Retina (tissue), 1 donor: ENCODE measurements around the gene COMMD10.
"Not testable (repeated sequence)": the region's sequence is repeated elsewhere in the genome, so short reads cannot be mapped to it uniquely, and the experiment has no call there.

Experiments
- DNase-seq: peaks from one replicate; pipeline ENCODE4 v3.0.0-alpha.2; 2016

The COMMD10 gene

DNA sequence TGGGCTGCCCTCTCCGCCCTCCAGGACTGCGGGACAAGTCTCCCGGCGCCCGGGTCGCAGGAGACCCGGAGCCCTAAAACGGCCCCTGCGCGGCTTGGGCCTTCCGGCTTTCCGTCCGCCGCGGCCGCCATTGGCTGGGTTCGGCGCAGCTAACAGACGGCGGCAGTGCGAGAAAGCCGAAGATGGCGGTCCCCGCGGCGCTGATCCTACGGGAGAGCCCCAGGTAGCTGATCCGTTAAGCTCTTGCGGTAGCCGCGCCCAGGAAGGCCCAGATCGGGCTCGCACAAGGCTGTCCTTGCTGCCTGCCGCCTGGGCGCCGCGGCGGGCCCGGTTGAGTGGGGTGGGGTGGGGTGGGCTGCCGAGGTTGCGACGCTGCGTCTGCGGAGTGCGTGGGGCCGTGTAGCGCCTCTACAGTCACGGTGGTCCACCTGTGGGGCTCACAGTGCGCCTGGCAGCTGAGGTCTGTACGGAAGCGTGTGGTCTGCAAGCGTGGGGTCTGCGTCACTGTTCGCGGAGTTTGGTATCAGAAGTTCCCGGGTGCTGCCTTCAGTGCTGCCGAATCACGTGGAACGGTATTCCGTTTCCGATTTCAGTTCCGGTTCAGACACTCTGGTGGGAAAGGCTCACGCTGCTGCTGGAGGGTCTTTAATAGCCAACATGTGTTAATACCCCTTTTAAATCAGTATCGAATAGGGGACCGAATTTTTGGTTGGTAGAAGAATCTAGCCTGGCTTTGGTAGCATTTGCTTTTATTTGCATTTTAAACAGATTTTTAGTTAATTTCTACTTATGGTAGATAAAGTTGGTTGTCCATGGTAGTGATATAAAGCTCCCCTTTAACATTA, at the start of gene COMMD10:
Gene COMMD10, plus strand, starts transcription at position 155 of the 845 bp plus-strand sequence.
- DNase-seq: peak; percentile 93

DNA sequence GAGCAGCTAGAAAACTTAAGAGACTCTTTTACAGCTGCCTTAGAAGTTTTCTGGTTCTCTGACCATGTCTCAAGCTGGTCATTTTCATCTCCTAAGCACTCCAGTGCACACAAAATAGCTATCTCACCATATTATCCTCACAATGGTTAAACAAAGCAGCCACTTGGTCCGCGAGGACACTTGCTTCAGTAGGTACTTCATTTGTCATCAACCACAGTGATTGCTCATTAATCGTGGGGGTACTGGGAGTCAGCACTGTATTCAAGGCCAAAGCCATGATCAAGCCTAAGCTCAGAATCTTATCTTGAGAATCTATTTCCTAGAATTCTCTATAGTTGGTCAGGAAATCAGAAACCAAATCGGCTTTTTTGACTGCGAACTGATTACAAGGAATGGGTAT, 49.7 kb upstream of the COMMD10 start:
- no peak for DNase-seq

DNA sequence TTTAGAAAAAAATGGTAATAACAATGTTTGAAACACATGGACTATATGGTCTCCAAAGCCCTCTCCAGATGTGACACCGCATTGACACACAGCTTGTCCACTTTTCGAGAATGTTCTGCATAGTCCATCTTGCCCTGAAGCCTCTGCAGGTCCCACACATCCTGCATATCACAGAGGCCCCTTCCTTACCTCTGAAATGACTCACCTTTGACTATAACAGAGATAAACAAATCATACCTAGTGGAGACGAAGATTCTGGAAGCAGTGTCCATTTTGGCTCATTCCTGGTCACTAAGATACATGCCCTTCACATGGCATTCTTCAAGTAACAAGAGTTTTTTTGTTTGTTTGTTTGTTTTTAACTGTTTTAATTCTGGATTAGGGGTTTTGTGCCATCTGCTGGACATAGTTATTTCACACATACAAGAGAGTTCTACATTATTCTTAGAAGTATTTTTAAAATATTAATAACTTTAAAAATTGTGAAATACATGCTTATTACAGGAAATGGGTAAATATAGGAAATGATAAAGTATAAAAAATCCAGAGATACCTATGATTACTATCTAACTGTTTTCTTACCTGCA, 47.5 kb upstream of the COMMD10 start:
- no peak for DNase-seq

DNA sequence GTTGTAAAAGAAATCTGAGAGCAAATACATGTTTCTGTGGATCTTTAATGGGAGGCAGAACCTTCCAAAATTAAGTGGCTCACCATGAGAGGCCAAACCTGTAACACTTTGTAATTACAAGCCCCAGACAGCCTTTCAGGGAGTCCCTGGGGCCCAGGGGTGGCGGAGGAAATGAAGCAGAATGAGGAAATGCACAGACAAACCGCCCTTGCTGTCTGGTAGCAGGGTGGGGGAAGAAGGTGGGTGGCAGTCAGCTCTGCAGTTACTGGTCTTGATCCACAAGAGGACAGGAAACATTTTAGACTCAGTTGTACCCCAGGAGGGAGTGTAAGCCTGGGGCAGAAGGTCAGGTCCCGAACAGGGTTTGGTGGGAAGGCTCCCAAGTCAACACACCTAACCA, 46.0 kb upstream of the COMMD10 start:
- no peak for DNase-seq

DNA sequence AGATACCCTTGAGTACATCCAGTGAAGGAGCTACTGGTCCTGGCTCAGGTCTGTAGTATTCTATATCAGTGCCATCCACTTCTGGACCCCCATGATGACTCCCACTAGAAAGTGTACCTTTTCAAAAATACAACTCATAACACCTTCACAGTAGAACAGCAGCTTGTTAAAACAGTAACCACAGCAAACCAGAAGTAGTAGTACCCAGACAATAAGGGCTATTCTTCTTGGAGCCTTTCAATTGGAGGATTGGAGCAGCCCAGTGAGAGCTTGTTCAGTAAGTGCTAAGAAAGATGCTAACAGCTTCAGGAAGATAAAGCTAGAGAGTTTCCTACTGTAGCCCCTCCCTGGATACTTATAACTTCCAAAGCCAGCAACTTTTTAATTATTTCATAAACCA, 42.5 kb upstream of the COMMD10 start:
- no peak for DNase-seq

DNA sequence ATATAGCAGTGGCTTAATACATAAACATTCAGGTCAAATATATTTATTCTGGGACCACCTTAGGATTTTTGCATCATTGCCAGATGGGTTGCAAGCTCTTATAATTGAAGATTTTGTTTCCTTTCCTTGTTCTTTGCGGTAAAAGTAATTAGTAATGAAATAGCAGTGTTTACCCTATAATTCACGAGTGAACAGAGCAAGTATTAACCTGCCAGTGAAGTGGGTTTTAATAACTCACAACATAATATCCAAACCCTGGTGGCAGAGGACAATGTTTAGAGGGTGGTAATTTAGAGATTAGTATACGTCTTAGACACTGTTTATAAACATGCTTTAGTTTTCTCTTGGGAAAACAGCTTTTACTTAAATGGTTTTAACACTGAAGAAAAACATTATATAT, 40.8 kb upstream of the COMMD10 start:
- DNase-seq: no peak

DNA sequence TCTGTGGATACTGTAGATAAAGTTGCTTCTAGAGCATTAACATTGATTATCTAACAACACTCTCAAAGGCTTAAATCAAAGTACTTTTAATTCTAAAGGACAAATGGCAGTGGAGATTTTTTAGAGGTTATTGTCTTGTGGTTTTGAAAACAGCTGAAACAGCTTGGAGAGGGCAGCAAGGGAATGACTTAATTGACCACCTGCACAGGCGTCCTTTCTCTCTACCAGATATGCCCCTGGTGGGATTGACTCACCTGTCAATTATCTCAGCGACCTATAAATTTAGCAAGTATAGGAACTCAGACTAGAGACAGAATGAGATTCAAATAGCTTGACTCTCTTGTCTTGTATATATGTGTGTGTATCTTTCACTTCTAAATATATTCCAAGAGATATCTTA, 39.0 kb upstream of the COMMD10 start:
- DNase-seq: no peak

DNA sequence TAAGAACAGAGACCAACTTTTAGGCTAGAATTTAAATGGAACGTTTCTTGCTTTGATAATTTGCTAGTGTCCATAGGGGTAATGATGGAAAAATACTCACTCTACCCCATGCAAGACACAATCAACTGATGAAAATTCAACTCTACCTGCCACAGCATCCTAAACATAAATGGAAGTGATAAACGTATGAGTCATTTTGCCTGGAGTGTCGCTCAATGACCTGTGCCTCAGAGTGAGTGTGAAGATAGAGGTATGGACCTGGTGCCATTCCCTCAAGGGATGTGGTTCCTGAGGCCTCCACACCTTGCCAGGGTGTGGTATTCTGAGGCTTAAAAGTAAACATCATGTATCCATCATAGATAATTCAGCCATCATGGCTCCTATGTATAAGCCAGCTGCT, 38.6 kb upstream of the COMMD10 start:
- DNase-seq: no peak

DNA sequence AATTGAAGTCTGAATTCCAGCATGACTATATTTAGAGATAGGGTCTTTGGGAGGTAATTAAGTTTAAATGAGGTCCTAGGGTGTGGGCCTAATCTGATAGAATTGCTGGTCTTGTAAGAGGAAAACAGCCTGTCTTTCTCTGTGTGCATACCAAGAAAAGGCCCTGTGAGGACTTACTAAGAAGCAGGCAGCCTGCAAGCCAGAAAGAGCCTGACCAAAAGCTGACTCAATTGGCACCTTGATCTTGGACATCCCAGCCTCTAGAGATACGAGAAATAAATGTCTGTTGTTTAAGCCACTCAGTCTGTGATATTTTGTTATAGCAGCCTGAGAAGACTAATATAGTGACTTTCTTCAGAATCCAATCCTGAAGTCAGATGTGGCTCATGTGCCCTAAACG, 38.0 kb upstream of the COMMD10 start:
- no peak for DNase-seq

DNA sequence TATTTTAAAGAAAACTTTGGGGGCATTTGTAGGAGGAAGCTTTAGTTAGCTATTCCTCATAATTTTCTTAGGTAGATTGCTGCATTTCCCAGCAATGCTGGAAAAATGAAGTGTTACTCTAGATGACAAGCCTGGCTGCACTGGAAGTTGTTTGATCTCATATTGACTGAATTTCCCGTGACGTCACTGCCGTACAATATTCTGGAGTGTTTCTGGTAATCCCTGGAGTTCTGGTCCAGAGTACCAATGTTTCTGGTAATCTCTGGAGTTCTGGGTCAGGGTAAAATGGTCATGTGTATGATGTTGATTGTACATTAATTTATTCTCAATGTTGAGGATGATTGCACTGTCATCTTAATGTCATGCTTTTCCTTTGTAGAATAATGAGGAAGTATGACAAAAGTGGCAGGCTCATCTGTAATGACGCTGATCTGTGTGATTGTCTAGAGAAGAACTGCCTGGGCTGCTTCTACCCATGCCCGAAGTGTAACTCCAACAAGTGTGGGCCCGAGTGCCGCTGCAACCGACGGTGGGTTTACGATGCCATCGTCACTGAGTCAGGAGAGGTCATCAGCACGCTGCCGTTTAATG, 26.4 kb upstream of the COMMD10 start:
- no peak for DNase-seq

DNA sequence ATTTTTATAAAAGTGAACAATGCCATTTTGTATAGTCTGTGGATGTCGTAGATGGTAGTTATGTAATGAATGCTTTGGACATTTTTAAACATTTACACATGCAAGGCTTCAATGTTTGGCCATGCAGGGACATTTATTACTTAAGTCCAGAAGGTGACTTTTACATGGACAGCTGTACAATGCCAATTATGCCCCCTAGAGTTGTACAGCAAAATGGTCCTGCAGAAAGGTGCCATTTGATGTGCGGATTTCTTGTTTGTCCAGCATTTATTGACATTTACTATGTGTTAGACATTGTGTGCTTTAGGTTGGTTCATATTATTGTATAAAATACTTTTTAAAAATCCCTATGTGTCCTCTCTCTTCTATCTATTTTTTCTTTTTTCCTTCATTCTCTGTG, 22.5 kb upstream of the COMMD10 start:
- no peak for DNase-seq

DNA sequence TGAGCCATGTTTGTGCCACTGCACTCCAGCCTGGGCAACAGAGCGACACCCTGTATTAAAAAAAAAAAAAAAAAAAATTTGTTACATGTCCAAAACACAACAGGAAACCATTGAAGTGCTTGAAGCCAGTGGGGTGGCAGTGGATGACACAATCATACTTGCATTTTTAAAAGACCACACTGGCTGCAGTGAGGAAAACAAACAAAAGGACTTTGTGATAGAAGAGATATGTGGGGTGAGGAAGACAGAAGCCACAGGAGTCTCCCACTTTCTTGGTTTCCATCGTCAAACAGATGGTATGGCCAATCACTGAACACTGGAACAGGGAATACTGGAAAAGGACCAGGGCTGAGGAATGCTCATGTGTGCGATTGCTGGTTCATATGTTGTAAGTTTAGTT, 20.9 kb upstream of the COMMD10 start:
- no peak for DNase-seq

DNA sequence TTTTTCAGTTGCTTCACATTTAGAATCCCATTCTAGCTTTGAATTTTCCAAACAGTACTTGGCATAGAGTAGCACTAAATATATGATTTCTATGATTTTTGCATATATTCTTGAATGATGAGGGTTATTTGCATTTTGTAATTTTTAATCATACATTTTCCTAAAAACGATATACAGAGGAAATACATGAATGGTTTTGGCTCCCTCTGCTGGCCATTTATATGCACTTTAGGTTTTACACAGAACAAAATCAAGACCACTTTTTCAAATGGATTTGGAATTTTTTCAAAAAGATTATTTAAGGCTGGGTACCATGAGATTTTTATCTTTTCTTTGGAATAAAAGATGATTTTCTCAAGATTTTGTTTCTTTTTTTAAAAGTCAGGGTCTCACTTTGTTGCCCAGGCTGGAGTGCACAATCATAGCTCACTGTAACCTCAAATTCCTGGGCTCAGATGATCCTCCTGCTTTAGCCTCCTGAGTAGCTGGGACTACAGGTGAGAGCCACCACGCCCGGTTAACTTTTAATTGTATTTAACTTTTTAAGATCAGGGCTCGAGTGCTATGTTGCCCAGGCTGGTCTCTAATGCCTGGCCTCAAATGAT, 16.7 kb upstream of the COMMD10 start:
- DNase-seq: peak; percentile 24

DNA sequence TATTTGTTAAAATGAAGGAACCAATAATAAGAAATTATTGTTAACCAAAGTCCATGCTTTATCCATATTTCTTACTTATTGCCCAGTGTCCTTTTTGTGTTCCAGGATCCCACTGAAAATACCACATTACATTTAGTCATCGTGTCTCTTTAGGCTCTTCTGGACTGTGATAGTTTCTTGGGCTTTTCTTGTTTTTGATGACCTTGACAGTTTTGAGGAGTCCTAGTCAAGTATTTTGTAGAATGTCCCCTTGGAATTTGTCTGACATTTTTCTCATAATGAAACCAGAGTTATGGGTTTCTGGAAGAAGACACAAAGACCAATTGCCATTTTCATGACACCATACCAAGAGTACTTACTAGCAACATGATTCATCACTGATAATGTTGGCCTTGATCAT, 13.6 kb upstream of the COMMD10 start:
- DNase-seq: no peak

DNA sequence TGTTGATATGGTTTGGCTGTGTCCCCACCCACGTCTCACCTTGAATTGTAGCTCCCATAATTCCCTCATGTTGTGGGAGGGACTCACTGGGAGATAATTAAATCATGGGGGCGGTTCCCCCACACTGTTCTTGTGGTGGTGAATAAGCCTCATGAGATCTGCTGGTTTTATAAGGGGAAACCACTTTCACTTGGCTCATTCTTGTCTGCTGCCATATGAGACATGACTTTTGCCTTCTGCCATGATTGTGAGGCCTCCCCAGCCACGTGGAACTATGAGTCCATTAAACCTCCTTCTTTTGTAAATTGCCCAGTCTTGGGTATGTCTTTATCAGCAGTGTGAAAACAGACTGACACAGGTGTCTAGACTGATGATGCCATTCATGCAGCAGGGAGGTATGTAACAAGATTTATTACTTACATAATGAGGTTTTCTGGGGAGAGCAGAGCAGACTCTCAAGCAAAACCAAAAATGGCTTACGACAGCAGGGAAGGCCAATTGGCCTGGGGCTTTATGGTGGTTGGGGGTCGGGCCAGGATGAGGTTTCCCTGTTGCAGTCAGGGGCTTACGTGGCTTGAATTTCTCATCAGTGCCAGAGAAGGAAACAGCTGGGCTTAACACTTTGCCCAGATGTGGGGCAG, 9.5 kb upstream of the COMMD10 start:
- no peak for DNase-seq

DNA sequence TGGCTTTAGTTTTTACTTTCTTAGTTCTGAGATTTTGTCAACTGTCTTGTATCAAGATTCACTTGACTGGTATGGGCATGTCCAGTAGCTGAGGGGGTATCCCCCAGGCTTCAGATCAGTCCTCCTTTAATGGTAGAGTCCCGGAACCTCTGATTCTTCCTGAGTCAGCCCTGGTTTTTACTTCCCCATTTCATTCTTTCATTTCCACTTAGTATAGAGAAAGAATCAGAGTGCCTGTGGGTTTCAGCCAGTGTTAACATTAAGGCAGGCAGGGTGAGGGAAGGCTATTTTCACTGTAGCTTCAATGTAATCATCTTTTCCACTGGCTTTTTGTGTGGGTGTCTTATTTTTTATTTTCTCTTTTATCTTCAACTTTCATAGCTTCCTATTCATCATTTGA, 8.3 kb upstream of the COMMD10 start:
- no peak for DNase-seq

DNA sequence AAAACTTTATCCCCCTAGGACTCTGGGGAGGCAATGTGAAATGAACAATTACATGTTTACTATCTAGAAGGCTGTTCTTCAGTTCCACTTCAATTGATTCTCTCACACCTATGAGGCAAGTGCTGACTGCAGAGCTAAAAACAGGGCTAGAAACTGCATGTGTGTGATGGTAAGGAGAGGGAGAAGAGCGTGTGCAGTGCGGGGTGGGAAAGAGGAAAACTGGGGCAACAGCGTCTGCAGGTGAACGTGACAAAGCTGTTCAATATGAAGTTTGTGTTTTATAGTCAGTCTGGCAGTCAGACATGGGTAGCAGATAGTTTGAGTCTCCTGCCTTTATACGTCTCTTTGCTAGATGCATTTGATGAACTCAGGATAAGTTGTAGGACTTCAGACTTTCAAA, 6.6 kb upstream of the COMMD10 start:
- DNase-seq: no peak

DNA sequence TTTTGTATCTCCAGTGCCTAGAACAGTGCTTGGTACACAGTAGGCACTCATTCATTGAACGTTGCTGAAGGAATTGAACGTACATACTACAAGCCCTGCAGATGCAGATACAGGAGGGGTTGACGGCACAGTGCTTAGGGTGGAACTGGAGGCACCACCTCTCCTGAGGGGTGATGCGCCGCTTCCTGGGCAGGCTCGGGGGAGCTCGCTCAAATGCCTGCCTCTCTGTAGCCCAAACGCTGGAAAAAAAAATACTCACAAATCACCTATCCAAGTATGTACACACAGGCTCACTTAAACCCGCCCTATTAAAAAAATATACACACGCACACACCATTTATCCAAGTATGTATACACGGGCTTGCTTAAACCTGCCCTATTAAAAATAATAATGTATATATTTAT, 536 bp upstream of the COMMD10 start:
- peak; percentile 52 for DNase-seq

DNA sequence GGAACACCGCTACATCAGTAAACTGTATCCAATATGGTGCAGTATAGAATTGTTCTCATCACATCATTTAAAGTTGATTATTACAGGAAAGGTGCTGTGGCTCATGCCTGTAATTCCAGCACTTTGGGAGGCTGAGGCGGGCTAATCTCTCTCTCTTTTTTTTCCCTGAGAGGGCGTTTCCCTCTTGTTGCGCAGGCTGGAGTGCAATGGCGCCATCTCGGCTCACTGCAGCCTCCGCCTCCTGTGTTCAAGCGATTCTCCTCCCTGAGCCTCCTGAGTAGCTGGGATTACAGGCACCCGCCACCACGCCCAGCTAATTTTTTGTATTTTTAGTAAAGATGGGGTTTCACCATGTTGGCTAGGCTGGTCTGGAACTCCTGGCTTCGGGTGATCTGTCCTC, 1.5 kb downstream of the COMMD10 start:
- not testable (repeated sequence) for DNase-seq

DNA sequence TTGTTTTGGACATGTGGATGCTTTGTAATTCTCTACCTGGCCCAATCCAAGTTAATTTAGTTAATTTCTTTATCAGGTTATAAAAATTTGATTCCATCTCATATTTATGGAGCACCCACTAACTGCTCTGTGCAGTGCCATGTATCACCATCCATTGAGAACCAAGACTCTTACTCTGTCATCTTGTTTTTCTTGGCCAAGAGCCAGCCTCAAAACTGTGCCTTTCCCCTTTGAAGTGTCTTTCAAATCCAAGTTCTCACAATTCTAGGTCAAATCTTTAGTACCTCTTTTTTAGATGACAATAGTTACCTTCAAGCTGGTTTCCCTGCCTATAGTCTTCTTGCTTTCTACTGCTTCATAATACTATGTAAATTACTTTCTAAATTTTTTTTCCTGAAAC, 3.2 kb downstream of the COMMD10 start:
- DNase-seq: no peak

DNA sequence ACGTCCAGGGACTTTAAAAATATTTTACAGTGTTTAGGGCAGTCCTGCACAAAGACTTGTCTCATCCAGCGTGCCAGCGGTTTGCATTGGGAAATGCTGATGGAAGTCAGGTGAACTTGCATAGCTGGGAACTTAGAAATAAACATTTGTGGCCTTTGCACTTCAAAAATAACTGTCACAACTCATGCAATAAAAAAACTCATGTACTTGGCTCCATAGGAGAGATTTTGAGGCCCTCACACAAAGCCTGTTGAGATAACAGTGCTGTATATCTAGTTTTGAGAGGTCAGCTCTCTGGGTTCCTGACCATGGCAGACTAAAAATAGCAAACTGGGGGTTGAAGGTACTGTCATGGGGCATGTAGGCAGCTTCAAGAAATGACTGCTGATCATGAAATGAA, 5.5 kb downstream of the COMMD10 start:
- no peak for DNase-seq

DNA sequence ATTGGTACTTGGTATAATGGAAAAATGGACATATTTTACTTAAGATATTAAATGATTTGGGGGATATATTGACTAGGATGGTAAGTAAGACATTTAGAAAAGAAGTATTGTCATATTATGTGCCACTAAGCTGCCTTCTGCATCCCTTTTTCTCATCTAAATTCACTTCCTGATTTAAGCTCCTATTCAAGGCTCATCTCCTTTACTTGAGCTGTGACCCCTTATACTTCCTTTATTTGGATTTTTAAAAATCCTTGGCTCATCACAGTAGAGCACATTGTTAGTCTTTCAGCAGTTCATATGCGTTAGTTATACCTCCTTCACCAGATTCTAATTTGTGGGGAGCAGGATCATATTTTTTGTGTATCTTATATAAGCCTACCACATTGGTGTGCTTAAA, 6.6 kb downstream of the COMMD10 start:
- DNase-seq: no peak

DNA sequence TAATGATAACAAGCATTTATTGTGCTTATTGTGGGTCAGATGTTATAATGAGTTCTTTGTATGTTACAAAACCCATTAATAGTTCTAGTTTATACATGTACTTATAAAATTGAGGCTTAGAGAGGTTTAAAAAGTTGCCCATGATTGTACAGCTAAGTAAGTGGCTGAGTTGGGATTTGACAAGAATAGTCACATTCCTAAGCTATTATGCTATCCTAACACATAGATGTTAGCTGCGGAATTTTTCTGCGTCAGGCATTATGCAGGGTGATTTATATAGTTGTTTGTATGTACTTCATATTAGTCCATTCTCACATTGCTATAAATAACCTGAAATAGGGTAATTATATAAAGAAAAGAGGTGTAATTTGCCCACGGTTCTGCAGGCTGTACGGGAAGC, 12.5 kb downstream of the COMMD10 start:
- no peak for DNase-seq

DNA sequence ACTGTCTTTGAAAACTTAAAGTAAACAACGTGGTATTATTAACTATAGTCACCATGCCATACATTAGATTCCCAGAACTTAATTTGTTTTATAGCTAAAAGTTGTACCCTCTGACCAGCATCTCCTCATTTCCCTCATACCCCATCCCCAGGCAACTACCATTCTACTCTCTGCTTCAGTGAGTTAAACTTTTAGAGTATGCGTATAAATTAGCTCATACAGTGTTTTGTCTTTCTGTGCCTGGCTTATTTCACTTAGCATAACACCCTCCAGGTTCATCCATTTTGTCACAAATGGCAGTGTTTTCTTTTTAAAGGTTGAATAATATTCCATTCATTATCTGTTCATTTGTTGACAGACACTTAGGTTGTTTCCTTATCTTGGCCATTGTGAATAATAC, 14.2 kb downstream of the COMMD10 start:
- DNase-seq: no peak
